Tibial nerve (tissue), 4 donors: Measurements from ENCODE around the gene NFASC. TPM values are rescaled to one million over a fixed set of nuclear protein-coding genes. Genes with fewer than 3 reads are reported as not detected.

Experiments used
- DNase-seq, 2 donors: peaks; one replicate each; pipeline ENCODE4 v3.0.0-alpha.2; 2019; ENCODE audit warnings: low spot score in 2 of 2
- H3K27ac ChIP-seq, 4 donors: fragments of 200-600 bp; sonication (generic) in 3 of 4; one replicate each; pipeline ENCODE4 v1.5.1; 2017 to 2019; ENCODE audit warnings: mild to moderate bottlenecking in 1 of 4
- H3K27me3 ChIP-seq, 2 donors: fragments of 200-600 bp; sonication (generic) in 1 of 2; one replicate each; pipeline versions ENCODE4 v1.5.1 to v1.6.0; 2017 to 2019
- H3K36me3 ChIP-seq, 3 donors: fragments of 200-600 bp; sonication (generic); one replicate each; pipeline ENCODE4 v1.5.1; 2018 to 2019
- H3K4me1 ChIP-seq, 4 donors: fragments of 200-600 bp; sonication (generic) in 3 of 4; one replicate each; pipeline ENCODE4 v1.5.1; 2017 to 2019
- H3K4me3 ChIP-seq, 4 donors: fragments of 200-600 bp; sonication (generic) in 3 of 4; one replicate each; pipeline ENCODE4 v1.5.1; 2017 to 2019; ENCODE audit warnings: mild to moderate bottlenecking in 1 of 4, moderate library complexity in 1 of 4
- H3K9me3 ChIP-seq, 4 donors: fragments of 200-600 bp; sonication (generic) in 3 of 4; one replicate each; pipeline ENCODE4 v1.5.1; 2017 to 2019
- EP300 ChIP-seq, 2 donors: sonication (generic); formaldehyde crosslinking; IDR thresholded peaks; one replicate each; pipeline ENCODE4 v1.6.1; 2017; ENCODE audit warnings: antibody characterized with exemption in 2 of 2, mild to moderate bottlenecking in 1 of 2
- POLR2A ChIP-seq, 2 donors: fragments of 450-650 bp; IDR thresholded peaks; one replicate each; pipeline ENCODE4 v1.6.1; 2017; ENCODE audit warnings: antibody characterized with exemption in 2 of 2, mild to moderate bottlenecking in 2 of 2, moderate library complexity in 2 of 2
- WGBS, 2 donors: methylation state at CpG; one replicate each; pipeline ENCODE4 v1.1.5; 2018; 5-methylcytosine and 5-hydroxymethylcytosine counted together
- total RNA-seq, 4 donors: library from RNA; depleted of rRNA; stranded (reverse); fragments of >200 nt; gene quantifications; one replicate each; pipeline ENCODE4 v1.1.0, GENCODE V29; 2016
- TF ChIP-seq, protein P1 (sequence below), 5 experiments: fragments of 200-600 bp in 3 of 5; fragments of 450-650 bp in 2 of 5; sonication (generic) in 3 of 5; IDR thresholded peaks; one replicate each; pipeline ENCODE4 v1.5.1; 2016 to 2019; ENCODE audit warnings: antibody characterized with exemption in 5 of 5, mild to moderate bottlenecking in 3 of 5, moderate library complexity in 2 of 5

NFASC gene
- total RNA-seq, 4 donors from 2014 or later: 69.9 to 112 (median 94.0) TPM

DNA sequence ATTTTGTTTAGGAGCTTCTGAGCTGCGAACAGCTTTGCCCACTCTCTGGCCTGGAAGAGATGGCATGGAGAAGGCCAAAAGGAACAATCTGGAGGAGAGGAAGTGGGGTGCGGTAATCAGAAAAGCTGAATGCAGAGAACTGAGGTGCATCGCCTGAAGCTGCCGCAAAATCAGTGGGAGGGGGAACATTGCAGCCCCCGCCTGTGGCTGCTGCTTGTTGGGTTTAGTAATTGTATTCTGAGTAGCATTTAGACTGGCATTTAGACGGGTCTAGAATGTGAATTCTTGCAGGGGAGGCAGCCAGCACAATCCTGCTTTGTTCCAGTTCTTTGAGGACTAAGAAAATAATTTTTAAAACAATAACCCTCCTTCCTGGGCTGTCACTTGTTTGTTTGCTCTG lies 25.4 kb downstream of the NFASC start:
- no peak for DNase-seq

DNA sequence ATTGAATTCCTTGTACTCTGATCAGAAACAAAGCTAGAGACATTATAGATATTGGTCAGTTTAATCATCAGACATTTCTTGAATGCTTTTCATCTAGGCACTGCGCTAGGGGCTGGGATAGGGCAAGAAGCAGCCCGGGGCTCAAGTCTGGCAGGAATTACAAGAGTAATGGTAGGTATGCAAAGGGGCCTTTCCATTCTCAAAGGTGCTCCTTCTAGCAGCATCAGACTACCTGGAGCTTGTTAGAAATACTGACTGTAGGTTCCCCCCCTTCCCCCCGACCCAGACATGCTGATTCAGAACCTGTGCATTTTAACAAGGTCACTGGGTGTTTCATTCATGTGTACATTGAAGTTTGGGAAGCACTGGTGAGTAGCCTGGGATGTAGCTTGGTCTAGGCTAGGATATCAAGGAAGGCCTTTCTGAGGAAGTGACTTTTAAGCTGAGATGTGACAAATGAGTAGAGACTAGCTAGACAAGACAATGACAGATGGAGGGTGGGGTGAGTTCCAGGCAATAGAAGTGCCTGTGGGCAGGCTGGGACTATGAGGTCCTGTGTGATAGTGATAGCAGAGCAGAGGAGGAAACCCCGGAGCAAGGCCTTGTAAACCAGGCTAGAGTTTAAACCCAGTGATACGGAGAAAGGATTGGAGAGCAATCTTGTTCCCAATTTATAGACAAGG lies 26.3 kb downstream of the NFASC start:
- 76% methylated on average over 5 of the region's 5 CpGs for WGBS, 2 donors
- TF ChIP-seq POLR2A (IDR thresholded peaks at IDR 0.05) (no peak), EP300 (IDR thresholded peaks at IDR 0.05) (no peak)
- TF ChIP-seq, protein P1, sequence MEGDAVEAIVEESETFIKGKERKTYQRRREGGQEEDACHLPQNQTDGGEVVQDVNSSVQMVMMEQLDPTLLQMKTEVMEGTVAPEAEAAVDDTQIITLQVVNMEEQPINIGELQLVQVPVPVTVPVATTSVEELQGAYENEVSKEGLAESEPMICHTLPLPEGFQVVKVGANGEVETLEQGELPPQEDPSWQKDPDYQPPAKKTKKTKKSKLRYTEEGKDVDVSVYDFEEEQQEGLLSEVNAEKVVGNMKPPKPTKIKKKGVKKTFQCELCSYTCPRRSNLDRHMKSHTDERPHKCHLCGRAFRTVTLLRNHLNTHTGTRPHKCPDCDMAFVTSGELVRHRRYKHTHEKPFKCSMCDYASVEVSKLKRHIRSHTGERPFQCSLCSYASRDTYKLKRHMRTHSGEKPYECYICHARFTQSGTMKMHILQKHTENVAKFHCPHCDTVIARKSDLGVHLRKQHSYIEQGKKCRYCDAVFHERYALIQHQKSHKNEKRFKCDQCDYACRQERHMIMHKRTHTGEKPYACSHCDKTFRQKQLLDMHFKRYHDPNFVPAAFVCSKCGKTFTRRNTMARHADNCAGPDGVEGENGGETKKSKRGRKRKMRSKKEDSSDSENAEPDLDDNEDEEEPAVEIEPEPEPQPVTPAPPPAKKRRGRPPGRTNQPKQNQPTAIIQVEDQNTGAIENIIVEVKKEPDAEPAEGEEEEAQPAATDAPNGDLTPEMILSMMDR (IDR thresholded peaks at IDR 0.05): no peak
- Histone ChIP-seq H3K4me3 (no peak overlapping the region), H3K9me3 (no peaks in the 10 kb centered on the region), H3K27me3 (no peaks in the 10 kb centered on the region), H3K36me3 (no peaks in the 10 kb centered on the region), H3K4me1 (peaks cover 0 to 8% (median 0%) of the 10 kb centered on the region in 4 donors), H3K27ac (peak overlapping the region in 2 of 4 donors; percentile 54 to 58)
- DNase-seq: no peak

More for the DNA sequence above, 25.4 kb downstream of the NFASC start:
- Histone ChIP-seq H3K27ac (peak overlapping the region in 2 of 4 donors; percentile 54 to 58), H3K4me1 (peaks cover 0 to 8% (median 0%) of the 10 kb centered on the region in 4 donors), H3K9me3 (no peaks in the 10 kb centered on the region), H3K27me3 (no peaks in the 10 kb centered on the region), H3K36me3 (no peaks in the 10 kb centered on the region), H3K4me3 (no peak overlapping the region)
- 42 to 57% methylated on average over 6 of the region's 6 CpGs for WGBS, 2 donors
- TF ChIP-seq, protein P1 (IDR thresholded peaks at IDR 0.05): no peak
- peak in 1 of 2 donors; percentile 65 for TF ChIP-seq EP300 (IDR thresholded peaks at IDR 0.05)

DNA sequence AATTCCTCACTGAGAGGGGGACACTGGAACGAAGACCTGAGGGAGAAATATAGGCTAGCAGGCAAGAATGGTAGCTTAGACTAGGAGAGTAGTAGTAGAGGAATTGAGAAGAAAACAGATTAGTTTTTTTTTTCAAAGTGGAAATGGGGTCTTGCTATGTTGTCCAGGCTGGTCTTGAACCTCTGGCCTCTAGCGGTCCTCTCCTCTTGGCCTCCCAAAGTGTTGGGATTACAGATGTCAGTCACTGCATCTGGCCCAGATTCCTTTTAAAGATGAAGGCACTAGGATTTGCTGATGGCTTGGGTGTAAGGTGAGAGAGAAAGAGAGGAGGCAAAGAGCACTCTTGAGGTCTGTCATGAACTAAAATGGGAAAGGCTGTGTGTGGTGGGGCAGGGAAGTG lies 30.1 kb downstream of the NFASC start:
- Histone ChIP-seq H3K4me1 (no peaks in the 10 kb centered on the region), H3K36me3 (no peaks in the 10 kb centered on the region), H3K27me3 (no peaks in the 10 kb centered on the region), H3K27ac (peak overlapping the region in 2 of 4 donors; percentile 7 to 33), H3K4me3 (no peak overlapping the region), H3K9me3 (no peaks in the 10 kb centered on the region)
- no peak for TF ChIP-seq POLR2A (IDR thresholded peaks at IDR 0.05)
- no peak for DNase-seq
- WGBS, 2 donors: 80 to 89% methylated on average over 2 of the region's 2 CpGs

DNA sequence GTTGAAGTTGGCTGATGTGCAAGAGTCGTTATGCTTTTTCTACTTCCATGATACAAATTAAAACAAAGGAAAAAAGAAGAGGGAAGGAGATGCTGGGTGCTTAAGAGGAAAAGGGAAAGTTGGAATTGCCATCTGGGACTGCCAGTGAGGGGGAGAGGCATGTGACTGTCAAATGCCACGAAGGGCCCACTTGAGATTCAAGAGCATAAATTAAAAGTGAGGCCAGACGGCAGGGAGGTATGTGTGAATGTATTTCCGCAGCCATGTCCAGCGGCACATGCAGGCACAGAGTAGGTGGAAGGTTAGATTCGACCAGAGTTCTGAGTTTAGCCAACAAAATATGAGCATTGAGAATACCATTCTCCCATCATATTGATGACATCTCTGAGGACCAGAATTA lies 32.0 kb downstream of the NFASC start:
- no peaks in the 10 kb centered on the region for H3K4me1 ChIP-seq
- no peak overlapping the region for H3K4me3 ChIP-seq
- 64% methylated on average over 6 of the region's 6 CpGs for WGBS, 2 donors
- H3K36me3 ChIP-seq: no peaks in the 10 kb centered on the region
- TF ChIP-seq POLR2A (IDR thresholded peaks at IDR 0.05): no peak
- peak in 1 of 2 donors; percentile 52 for TF ChIP-seq EP300 (IDR thresholded peaks at IDR 0.05)
- TF ChIP-seq, protein P1 (IDR thresholded peaks at IDR 0.05): no peak
- no peaks in the 10 kb centered on the region for H3K9me3 ChIP-seq
- H3K27ac ChIP-seq: peak overlapping the region in 2 of 4 donors; percentile 21 to 23
- DNase-seq: no peak
- no peaks in the 10 kb centered on the region for H3K27me3 ChIP-seq

DNA sequence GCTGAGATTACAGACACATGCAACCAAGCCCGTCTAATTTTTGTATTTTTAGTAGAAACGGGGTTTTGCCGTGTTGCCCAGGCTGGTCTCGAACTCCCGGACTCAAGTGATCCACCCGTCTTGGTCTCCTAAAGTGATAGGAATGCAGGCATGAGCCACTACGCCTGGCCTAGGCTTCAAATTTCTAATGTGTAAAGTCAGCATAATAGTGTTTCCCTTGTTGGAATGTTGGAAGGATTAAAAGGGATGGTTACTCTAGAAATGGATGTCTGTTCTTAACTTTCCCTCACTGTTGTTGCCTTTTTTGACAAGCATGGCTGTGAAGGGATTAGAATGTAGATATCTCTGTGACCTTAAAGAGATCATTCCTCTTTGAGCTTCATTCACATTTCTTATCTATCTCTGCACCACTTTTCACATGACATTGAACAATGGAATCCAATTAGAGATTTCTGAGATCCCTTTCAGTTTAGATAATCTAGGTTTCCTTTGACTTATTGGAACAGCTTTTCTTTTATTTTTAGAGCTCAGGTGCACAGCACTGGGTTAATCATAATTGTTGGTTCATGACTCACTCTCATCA lies 33.7 kb downstream of the NFASC start:
- no peaks in the 10 kb centered on the region for H3K4me1 ChIP-seq
- no peak for TF ChIP-seq POLR2A (IDR thresholded peaks at IDR 0.05)
- TF ChIP-seq, protein P1 (IDR thresholded peaks at IDR 0.05): no peak
- TF ChIP-seq EP300 (IDR thresholded peaks at IDR 0.05): no peak
- no peaks in the 10 kb centered on the region for H3K27me3 ChIP-seq
- no peak overlapping the region for H3K27ac ChIP-seq
- 82 to 85% methylated on average over 7 of the region's 7 CpGs for WGBS, 2 donors
- H3K9me3 ChIP-seq: no peaks in the 10 kb centered on the region
- H3K36me3 ChIP-seq: no peaks in the 10 kb centered on the region
- no peak for DNase-seq
- no peak overlapping the region for H3K4me3 ChIP-seq
